K562 (cell line): ENCODE data around the gene C14orf180. TPM values are rescaled to one million over a fixed set of nuclear protein-coding genes. Genes with fewer than 3 reads are reported as not detected.

Experiments
- ATAC-seq: fragments of 200-7000 bp; cut with Tn5 transposase; 3 replicates; pipeline ENCODE4 v1.9.1; 2020; ENCODE audit warnings: moderate library complexity
- BruUV-seq: library from RNA; stranded (reverse); fragments of 400-500 nt; replicated peaks from 2 replicates; lab custom pipeline; 2021; lab: Mats Ljungman, UMichigan
- CTCF ChIA-PET: fragments of 300-600 bp; formaldehyde crosslinking; extraction: SDS; loops from one replicate; lab custom pipeline; 2021; ENCODE audit warnings: low intra/inter-chr PET ratio; lab: Yijun Ruan, JAX
- POLR2A ChIA-PET: fragments of 300-600, 350-650 bp; sonication (Branson Sonifier 250); formaldehyde crosslinking; extraction: SDS; loops from one replicate; lab custom pipeline; 2021; ENCODE audit warnings: antibody characterized with exemption, inconsistent platforms; lab: Yijun Ruan, JAX
- DNase-seq, 4 experiments: peaks; one replicate each; pipeline versions ENCODE4 v3.0.0 to v3.0.0-alpha.2; 2011 to 2018; ENCODE audit warnings: low spot score in 3 of 4, mixed read lengths in 3 of 4; ENCODE audit errors: extremely low read depth in 1 of 4
- FAIRE-seq: peaks from 2 replicates; lab custom pipeline; 2011; peaks lifted over from hg19 to GRCh38; lab: Jason Lieb, UNC
- H2AFZ ChIP-seq: 2 replicates; pipeline ENCODE4 v1.6.0; 2011; ENCODE audit warnings: low read depth, low read length, control low read depth, inconsistent platforms
- H3K27ac ChIP-seq: fragments of 200-600 bp; 3 replicates; pipeline ENCODE4 v1.8.0; 2011; ENCODE audit warnings: low read depth, mild to moderate bottlenecking, control low read depth, inconsistent platforms, low read length, moderate library complexity, mixed read lengths; ENCODE audit errors: extremely low read depth
- H3K27me3 ChIP-seq, 2 experiments: fragments of 300-600 bp in 1 of 2; 2 replicates in 1 of 2; 3 replicates in 1 of 2; pipeline versions ENCODE4 v1.6.0 to v1.8.0; 2011; ENCODE audit warnings: inconsistent platforms in 2 of 2, low read length in 2 of 2, mild to moderate bottlenecking in 1 of 2, mixed read lengths in 1 of 2, moderate library complexity in 1 of 2; ENCODE audit not compliant: control insufficient read depth in 2 of 2, insufficient read depth in 2 of 2
- H3K36me3 ChIP-seq: fragments of 300-600 bp; 3 replicates; pipeline ENCODE4 v1.8.0; 2011; ENCODE audit warnings: mild to moderate bottlenecking, low read length, inconsistent platforms; ENCODE audit not compliant: control insufficient read depth, insufficient read depth
- H3K4me1 ChIP-seq, 2 experiments: fragments of 200-600 bp in 1 of 2; replicated peaks in 1 of 2; 2 replicates in 1 of 2; 3 replicates in 1 of 2; pipeline versions ENCODE4 v1.5.1 to v1.8.0; 2011; ENCODE audit warnings: inconsistent platforms in 2 of 2, low read length in 2 of 2, mild to moderate bottlenecking in 1 of 2, mixed read lengths in 1 of 2, moderate library complexity in 1 of 2; ENCODE audit not compliant: control insufficient read depth in 2 of 2, insufficient read depth in 2 of 2
- H3K4me2 ChIP-seq: 2 replicates; pipeline ENCODE4 v1.6.1; 2011; ENCODE audit warnings: low read length, control low read depth, inconsistent platforms, mixed read lengths; ENCODE audit not compliant: insufficient read depth
- H3K4me3 ChIP-seq: fragments of 200-600 bp; sonication (generic), shearing (Covaris generic); 2 replicates; pipeline ENCODE4 v1.5.1; 2016; ENCODE audit warnings: control low read depth, inconsistent platforms
- H3K79me2 ChIP-seq: fragments of 200-600 bp; 3 replicates; pipeline ENCODE4 v1.8.0; 2011; ENCODE audit warnings: low read length, inconsistent platforms; ENCODE audit not compliant: control insufficient read depth, insufficient read depth
- H3K9ac ChIP-seq, 2 experiments: 2 replicates each; pipeline versions ENCODE4 v1.6.0 to v1.6.1; 2011; ENCODE audit warnings: low read depth in 2 of 2, low read length in 2 of 2, control low read depth in 1 of 2, inconsistent platforms in 1 of 2, mild to moderate bottlenecking in 1 of 2, mixed read lengths in 1 of 2; ENCODE audit not compliant: insufficient read depth in 1 of 2
- H3K9me1 ChIP-seq: one replicate; pipeline ENCODE4 v1.6.0; 2011; ENCODE audit warnings: inconsistent platforms, mild to moderate bottlenecking, low read length, moderate library complexity; ENCODE audit not compliant: control insufficient read depth, insufficient read depth
- H3K9me3 ChIP-seq: replicated peaks from 2 replicates; pipeline ENCODE4 v1.5.1; 2011; ENCODE audit warnings: low read depth, low read length, inconsistent platforms; ENCODE audit not compliant: control insufficient read depth, insufficient read depth
- H4K20me1 ChIP-seq: replicated peaks from 2 replicates; pipeline ENCODE4 v1.6.1; 2011; ENCODE audit warnings: low read length, inconsistent platforms, mixed read lengths; ENCODE audit not compliant: control insufficient read depth, insufficient read depth
- ARHGAP35 ChIP-seq: fragments of 450-650 bp; IDR thresholded peaks from 2 replicates; pipeline ENCODE4 v1.6.1; 2018; ENCODE audit not compliant: partially characterized antibody
- NR1H2 ChIP-seq: sonication (generic); formaldehyde crosslinking; IDR thresholded peaks from 2 replicates; pipeline ENCODE4 v1.4.0; 2020; ENCODE audit warnings: mild to moderate bottlenecking, missing genetic modification reagents
- PHB2 ChIP-seq: fragments of 450-650 bp; IDR thresholded peaks from 2 replicates; pipeline ENCODE4 v1.6.1; 2017; ENCODE audit warnings: low read depth
- PRDM10 ChIP-seq: fragments of 450-650 bp; IDR thresholded peaks from 2 replicates; pipeline ENCODE4 v1.6.1; 2018; ENCODE audit not compliant: partially characterized antibody
- RB1 ChIP-seq: fragments of 450-650 bp; IDR thresholded peaks from 2 replicates; pipeline ENCODE4 v1.6.1; 2017; ENCODE audit warnings: low read depth, mild to moderate bottlenecking
- RBBP5 ChIP-seq: fragments of 200-600 bp; sonication (generic); IDR thresholded peaks from 2 replicates; pipeline ENCODE4 v1.6.1; 2012; ENCODE audit warnings: borderline replicate concordance, mild to moderate bottlenecking, low read length, control low read depth, inconsistent platforms; ENCODE audit not compliant: insufficient read depth, poor library complexity, severe bottlenecking
- ZNF124 ChIP-seq: sonication (generic); formaldehyde crosslinking; IDR thresholded peaks from 2 replicates; pipeline ENCODE4 v1.8.1; 2022; ENCODE audit warnings: missing genetic modification reagents
- WGBS: fragments of 100-300 bp; shearing (Covaris generic); methylation state at CpG from one replicate; pipeline ENCODE4 v1.1.6; 2016; ENCODE audit warnings: low coverage, mixed read lengths; ENCODE audit not compliant: insufficient coverage; ENCODE audit errors: missing lambda C conversion rate; 5-methylcytosine and 5-hydroxymethylcytosine counted together
- in situ Hi-C: fragments of 300-500 bp; cut with MboI; formaldehyde crosslinking; loops from 4 replicates; pipeline ENCODE4 v1.15.0; 2018; ENCODE audit warnings: inconsistent platforms, mixed read lengths
- intact Hi-C: fragments of 100-400 bp; cut with micrococcal nuclease; formaldehyde crosslinking; loops from 2 replicates; pipeline ENCODE4 v1.14.2; 2022
- polyA plus RNA-seq, 8 experiments: library from polyadenylated mRNA; depleted of rRNA in 4 of 8; stranded (reverse) in 5 of 8; unstranded in 3 of 8; fragments of >200 nt; fragmentation: Nextera tagmentation in 2 of 8; fragmentation: Illumina TruSeq in 1 of 8; extraction: Ambion mirVana in 2 of 8; extraction: Trizol in 1 of 8; gene quantifications; 2 replicates each; pipeline versions ENCODE4 v1.2.1 to v1.2.3, GENCODE V29; 2011 to 2014; ENCODE audit warnings: inconsistent platforms in 1 of 8, missing spikeins in 1 of 8
- total RNA-seq, 7 experiments: library from RNA; depleted of rRNA in 6 of 7; stranded (reverse); fragments of >200 nt in 6 of 7; fragmentation: Illumina TruSeq in 2 of 7; extraction: Trizol in 2 of 7; gene quantifications; 2 replicates each; pipeline versions ENCODE4 v1.2.1 to v1.2.3, GENCODE V29; 2011 to 2021; ENCODE audit warnings: low replicate concordance in 1 of 7

Gene C14orf180
- total and polyA plus RNA-seq, 9 of the 15 experiments (the other 6 are each of a cell fraction or from before 2014, with no cell fraction given): not detected

- BruUV-seq: no TSS peak
- WGBS: 1% methylated on average over 20 of the region's 28 CpGs
Measured at GRCh38 chr14:104598039-104598909, 18.7 kb downstream of the C14orf180 start.

More at GRCh38 chr14:104598039-104598909, 18.7 kb downstream of the C14orf180 start:
- no peaks in the 10 kb centered on the region; a peak in 1 of 5 replicates for H3K4me1 ChIP-seq
- no peak overlapping the region for H2AFZ ChIP-seq
- no peak overlapping the region for H3K9ac ChIP-seq
- no peaks in the 10 kb centered on the region for H3K36me3 ChIP-seq
- H4K20me1 ChIP-seq: 0 out of 2 replicates have a peak, but pooled peaks cover 3% of the 10 kb centered on the region
- DNase-seq: no peak
- ChIA-PET POLR2A (no interaction called here), CTCF (no interaction called here)
- ATAC-seq: no peak
- H3K4me3 ChIP-seq: no peak overlapping the region
- H3K9me3 ChIP-seq: no peaks in the 10 kb centered on the region
- TF ChIP-seq ARHGAP35 (no peak), PRDM10 (peak; percentile 11), PHB2 (no peak), RB1 (no peak), ZNF124 (CRISPR knock-in tag) (no peak), RBBP5 (no peak), NR1H2 (CRISPR knock-in tag) (no peak)
- no peaks in the 10 kb centered on the region for H3K79me2 ChIP-seq
- FAIRE-seq: no peak
- H3K27me3 ChIP-seq: peaks cover 0 to 12% of the 10 kb centered on the region in 2 experiments; a peak in 2 of 5 replicates
- no peak overlapping the region for H3K4me2 ChIP-seq
- no peaks in the 10 kb centered on the region for H3K9me1 ChIP-seq
- in situ Hi-C loops: no loop called here
- no peak overlapping the region for H3K27ac ChIP-seq
- intact Hi-C loops: no loop called here
